Stimulated activated CD8-positive, alpha-beta memory T cell treated with anti-CD3 and anti-CD28 coated beads, Interleukin-7, amount 100 ng/mL, for 24 hours (primary cell): Measurements from ENCODE around the gene FAM83G.

ENCODE experiments used
- DNase-seq: peaks from one replicate; pipeline ENCODE4 v3.0.0-alpha.2; 2020; ENCODE audit warnings: low read depth

Gene FAM83G

GRCh38 chr17:19009970-19010369 is 5.4 kb upstream of the FAM83G start:
- DNase-seq = no peak

- no peak for DNase-seq
Measured at GRCh38 chr17:19006698-19007097, 2.1 kb upstream of the FAM83G start.

GRCh38 chr17:19005789-19006430 is 1.3 kb upstream of the FAM83G start:
- no peak for DNase-seq

- DNase-seq = no peak
Measured at GRCh38 chr17:19005137-19005773, 691 bp upstream of the FAM83G start.

- no peak for DNase-seq
Measured at GRCh38 chr17:19003543-19004420, 782 bp downstream of the FAM83G start.

- no peak for DNase-seq
Measured at GRCh38 chr17:19002805-19003542, 1.6 kb downstream of the FAM83G start.

- no peak for DNase-seq
Measured at GRCh38 chr17:19001907-19002590, 2.5 kb downstream of the FAM83G start.

GRCh38 chr17:19000531-19001325 is 3.8 kb downstream of the FAM83G start:
- no peak for DNase-seq

- no peak for DNase-seq
Measured at GRCh38 chr17:18999911-19000310, 4.7 kb downstream of the FAM83G start.

- DNase-seq = no peak
Measured at GRCh38 chr17:18999394-18999793, 5.2 kb downstream of the FAM83G start.

- DNase-seq = no peak
Measured at GRCh38 chr17:18997650-18998196, 6.8 kb downstream of the FAM83G start.

GRCh38 chr17:18996458-18996857 is 8.1 kb downstream of the FAM83G start:
- DNase-seq = no peak

- no peak for DNase-seq
Measured at GRCh38 chr17:18995220-18995619, 9.3 kb downstream of the FAM83G start.

GRCh38 chr17:18994631-18995030 is 9.9 kb downstream of the FAM83G start:
- no peak for DNase-seq

GRCh38 chr17:18993905-18994526 is 10.5 kb downstream of the FAM83G start:
- DNase-seq = no peak

- no peak for DNase-seq
Measured at GRCh38 chr17:18992454-18993130, 12.0 kb downstream of the FAM83G start.

- no peak for DNase-seq
Measured at GRCh38 chr17:18991531-18992315, 12.8 kb downstream of the FAM83G start.

- DNase-seq = no peak
Measured at GRCh38 chr17:18990331-18990730, 14.2 kb downstream of the FAM83G start.
